H9 (cell line): ENCODE results near the gene PSMB8. TPM values are rescaled to one million over a fixed set of nuclear protein-coding genes. Genes with fewer than 3 reads are reported as not detected.

Experiments
- DNase-seq: peaks from one replicate; pipeline ENCODE4 v3.0.0-alpha.2; 2017
- H2AFZ ChIP-seq: one replicate; pipeline ENCODE4 v1.6.1; 2013; ENCODE audit warnings: mild to moderate bottlenecking, low read length, control low read depth, moderate library complexity
- H2AK5ac ChIP-seq: 2 replicates; pipeline ENCODE4 v1.6.1; 2013; ENCODE audit warnings: low read length, control low read depth, mixed read lengths; ENCODE audit not compliant: insufficient read length
- H2BK120ac ChIP-seq: one replicate; pipeline ENCODE4 v1.6.1; 2013; ENCODE audit warnings: low read depth, mild to moderate bottlenecking, low read length, control low read depth, inconsistent platforms; ENCODE audit not compliant: poor library complexity, severe bottlenecking
- H2BK12ac ChIP-seq: 2 replicates; pipeline ENCODE4 v1.6.1; 2013; ENCODE audit warnings: low read length, control low read depth, mixed read lengths, low read depth; ENCODE audit not compliant: insufficient read length
- H2BK15ac ChIP-seq: 2 replicates; pipeline ENCODE4 v1.6.1; 2013; ENCODE audit warnings: low read depth, low read length, control low read depth
- H2BK20ac ChIP-seq: one replicate; pipeline ENCODE4 v1.6.1; 2013; ENCODE audit warnings: low read depth, mild to moderate bottlenecking, low read length, control low read depth, inconsistent platforms; ENCODE audit not compliant: poor library complexity, severe bottlenecking
- H2BK5ac ChIP-seq: 2 replicates; pipeline ENCODE4 v1.6.1; 2013; ENCODE audit warnings: low read length, control low read depth, mixed read lengths; ENCODE audit not compliant: insufficient read length
- H3K14ac ChIP-seq: 2 replicates; pipeline ENCODE4 v1.6.1; 2013; ENCODE audit warnings: low read length, control low read depth; ENCODE audit not compliant: insufficient read depth
- H3K18ac ChIP-seq: 2 replicates; pipeline ENCODE4 v1.6.1; 2013; ENCODE audit warnings: low read depth, mild to moderate bottlenecking, mixed read lengths, low read length, control low read depth; ENCODE audit not compliant: insufficient read length
- H3K23ac ChIP-seq: 2 replicates; pipeline ENCODE4 v1.6.1; 2013; ENCODE audit warnings: low read length, control low read depth, mixed read lengths, low read depth; ENCODE audit not compliant: insufficient read length
- H3K23me2 ChIP-seq: 2 replicates; pipeline ENCODE4 v1.6.1; 2013; ENCODE audit warnings: low read depth, mild to moderate bottlenecking, mixed read lengths, low read length, control low read depth; ENCODE audit not compliant: insufficient read length, poor library complexity, severe bottlenecking
- H3K27ac ChIP-seq: 2 replicates; pipeline ENCODE4 v1.5.1; 2013; ENCODE audit warnings: low read length, control low read depth, mixed read lengths, low read depth; ENCODE audit not compliant: insufficient read length
- H3K27me3 ChIP-seq: 2 replicates; pipeline ENCODE4 v1.6.1; 2013; ENCODE audit warnings: low read length, control low read depth, inconsistent platforms; ENCODE audit not compliant: insufficient read depth
- H3K4ac ChIP-seq: 2 replicates; pipeline ENCODE4 v1.6.1; 2013; ENCODE audit warnings: low read depth, mild to moderate bottlenecking, control low read depth, inconsistent platforms, low read length, moderate library complexity
- H3K4me1 ChIP-seq: 2 replicates; pipeline ENCODE4 v1.6.1; 2013; ENCODE audit warnings: low read length, control low read depth, inconsistent platforms; ENCODE audit not compliant: insufficient read depth
- H3K4me2 ChIP-seq: 2 replicates; pipeline ENCODE4 v1.6.1; 2013; ENCODE audit warnings: low read length, control low read depth, mixed read lengths; ENCODE audit not compliant: insufficient read length, insufficient read depth
- H3K56ac ChIP-seq: 2 replicates; pipeline ENCODE4 v1.6.1; 2013; ENCODE audit warnings: low read depth, mild to moderate bottlenecking, mixed read lengths, low read length, control low read depth; ENCODE audit not compliant: insufficient read length
- H3K79me1 ChIP-seq: 2 replicates; pipeline ENCODE4 v1.6.1; 2013; ENCODE audit warnings: low read depth, mild to moderate bottlenecking, moderate library complexity, low read length, control low read depth, inconsistent platforms; ENCODE audit not compliant: insufficient read depth, poor library complexity, severe bottlenecking
- H3K79me2 ChIP-seq: 2 replicates; pipeline ENCODE4 v1.6.1; 2013; ENCODE audit warnings: low read length, control low read depth, inconsistent platforms; ENCODE audit not compliant: insufficient read depth
- H3K9ac ChIP-seq: 2 replicates; pipeline ENCODE4 v1.6.1; 2013; ENCODE audit warnings: low read length, control low read depth, mixed read lengths; ENCODE audit not compliant: insufficient read length; ENCODE audit errors: extremely low read depth
- H3K9me3 ChIP-seq: one replicate; pipeline ENCODE4 v1.6.1; 2013; ENCODE audit warnings: low read depth, low read length, inconsistent platforms; ENCODE audit not compliant: control insufficient read depth
- H3T11ph ChIP-seq: one replicate; pipeline ENCODE4 v1.6.1; 2013; ENCODE audit warnings: mild to moderate bottlenecking, low read length, control low read depth, inconsistent platforms
- H4K20me1 ChIP-seq: one replicate; pipeline ENCODE4 v1.6.1; 2013; ENCODE audit not compliant: control insufficient read depth, insufficient read length, insufficient read depth
- H4K5ac ChIP-seq: 2 replicates; pipeline ENCODE4 v1.6.1; 2013; ENCODE audit warnings: low read depth, mild to moderate bottlenecking, mixed read lengths, low read length, control low read depth; ENCODE audit not compliant: insufficient read length
- H4K8ac ChIP-seq: replicated peaks from 2 replicates; pipeline ENCODE4 v1.6.1; 2013; ENCODE audit warnings: low read length, control low read depth, mixed read lengths, low read depth; ENCODE audit not compliant: insufficient read length
- H4K91ac ChIP-seq: 2 replicates; pipeline ENCODE4 v1.6.1; 2013; ENCODE audit warnings: low read depth, mild to moderate bottlenecking, moderate library complexity, mixed read lengths, low read length, control low read depth; ENCODE audit not compliant: insufficient read length
- H3K27ac Mint-ChIP-seq, 3 experiments: 2 replicates in 2 of 3; 3 replicates in 1 of 3; pipeline ENCODE4 v1.8.0; 2020 to 2021; ENCODE audit warnings: mixed read lengths in 3 of 3, mild to moderate bottlenecking in 1 of 3, moderate library complexity in 1 of 3
- H3K27me3 Mint-ChIP-seq: 2 replicates; pipeline ENCODE4 v1.8.0; 2021; ENCODE audit warnings: low read depth, mild to moderate bottlenecking, moderate library complexity, mixed read lengths
- H3K36me3 Mint-ChIP-seq, 3 experiments: 2 replicates in 2 of 3; 3 replicates in 1 of 3; pipeline ENCODE4 v1.8.0; 2020 to 2021; ENCODE audit warnings: low read depth in 3 of 3, mixed read lengths in 3 of 3; ENCODE audit not compliant: insufficient read depth in 1 of 3
- H3K4me1 Mint-ChIP-seq, 2 experiments: 2 replicates each; pipeline ENCODE4 v1.8.0; 2020; ENCODE audit warnings: mixed read lengths in 2 of 2
- H3K4me3 Mint-ChIP-seq, 2 experiments: 2 replicates in 1 of 2; 3 replicates in 1 of 2; pipeline ENCODE4 v1.8.0; 2020 to 2021; ENCODE audit warnings: mild to moderate bottlenecking in 2 of 2, mixed read lengths in 2 of 2, moderate library complexity in 1 of 2
- H3K9me3 Mint-ChIP-seq, 2 experiments: 2 replicates in 1 of 2; 3 replicates in 1 of 2; pipeline ENCODE4 v1.8.0; 2020; ENCODE audit warnings: mild to moderate bottlenecking in 2 of 2, mixed read lengths in 2 of 2, moderate library complexity in 1 of 2
- CTCF ChIP-seq: fragments of 200-600 bp; sonication (generic); conservative IDR thresholded peaks from 3 replicates; pipeline ENCODE4 v1.8.0; 2021; ENCODE audit warnings: antibody characterized with exemption, mild to moderate bottlenecking
- WGBS: extraction: QIAGEN DNeasy Blood & Tissue Kit; methylation state at CpG from one replicate; pipeline ENCODE4 v1.1.7; 2013; ENCODE audit warnings: missing lambda C conversion rate, low lambda C conversion rate, mixed read lengths; ENCODE audit not compliant: insufficient read length; ENCODE audit errors: extremely low coverage; 5-methylcytosine and 5-hydroxymethylcytosine counted together
- total RNA-seq: library from RNA; stranded (reverse); gene quantifications from 2 replicates; pipeline ENCODE4 v1.2.1, GENCODE V29; 2021

Gene PSMB8
- total RNA-seq, 1 experiment from 2014 or later: 19.1 TPM

GRCh38 chr6:32855467-32856174, 11.8 kb upstream of the PSMB8 start:
- no peak overlapping the region for H3K27ac ChIP-seq
- no peak overlapping the region for H2BK20ac ChIP-seq
- peaks cover 6% of the 10 kb centered on the region; the same call in 1 of the 2 replicates for H3K27me3 ChIP-seq
- no CpG with 5 or more reads among the region's 8 CpGs for WGBS
- H3K23me2 ChIP-seq: peaks cover 16% of the 10 kb centered on the region
- no peak overlapping the region for H2BK15ac ChIP-seq
- Mint-ChIP-seq H3K4me1 (peaks cover 15 to 22% of the 10 kb centered on the region in 2 experiments), H3K4me3 (0 out of 5 replicates have a peak overlapping the region, but pooled peaks of 1 of the 2 experiments have one; percentile 6), H3K27me3 (peaks cover 74% of the 10 kb centered on the region), H3K36me3 (peaks cover 0 to 5% (median 2%) of the 10 kb centered on the region in 3 experiments; a peak in 5 of 7 replicates), H3K27ac (no peak overlapping the region), H3K9me3 (no peaks in the 10 kb centered on the region)
- TF ChIP-seq CTCF: no peak
- H2BK120ac ChIP-seq: no peak overlapping the region
- no peak overlapping the region for H2AK5ac ChIP-seq
- no peak overlapping the region for H4K5ac ChIP-seq
- no peak overlapping the region for H4K8ac ChIP-seq
- no peak overlapping the region for H3K56ac ChIP-seq
- no peak overlapping the region for H3K9ac ChIP-seq
- no peaks in the 10 kb centered on the region for H3K79me2 ChIP-seq
- no peak overlapping the region for H3T11ph ChIP-seq
- no peak overlapping the region for H3K4ac ChIP-seq
- no peak overlapping the region for H3K4me2 ChIP-seq
- no peaks in the 10 kb centered on the region for H3K79me1 ChIP-seq
- no peak overlapping the region for H2BK5ac ChIP-seq
- H3K9me3 ChIP-seq: no peaks in the 10 kb centered on the region
- DNase-seq: no peak
- H3K4me1 ChIP-seq: no peaks in the 10 kb centered on the region; the same call in 1 of the 2 replicates
- H3K14ac ChIP-seq: no peak overlapping the region
- no peak overlapping the region for H2BK12ac ChIP-seq
- H4K20me1 ChIP-seq: no peaks in the 10 kb centered on the region
- H2AFZ ChIP-seq: no peak overlapping the region
- H3K23ac ChIP-seq: no peak overlapping the region
- no peak overlapping the region for H3K18ac ChIP-seq
- H4K91ac ChIP-seq: no peak overlapping the region
